Dermis microvascular lymphatic vessel endothelial cell (primary cell): ENCODE results near the gene OR9A4. TPM values are rescaled to one million over a fixed set of nuclear protein-coding genes. Genes with fewer than 3 reads are reported as not detected.
"Not testable (repeated sequence)": the region's sequence is repeated elsewhere in the genome, so short reads cannot be mapped to it uniquely, and the experiment has no call there.

Experiments
- DNase-seq, 2 donors: peaks; one replicate each; pipeline versions ENCODE4 v3.0.0 to v3.0.0-alpha.2; 2010; ENCODE audit warnings: low read depth in 2 of 2
- total RNA-seq: library from RNA; depleted of rRNA; stranded (reverse); fragments of >200 nt; gene quantifications from 2 replicates; pipeline ENCODE4 v1.2.1, GENCODE V29; 2014

OR9A4 gene
- not detected in 2 replicates for total RNA-seq

GRCh38 chr7:141916099-141916498 lies at the start of gene OR9A4:
TSS of gene OR9A4 (plus strand) at chr7:141916399. CDS start at chr7:141918876, 2,477 bp downstream.
- no peak for DNase-seq

GRCh38 chr7:141866974-141867373 lies 49.2 kb upstream of the OR9A4 start:
- DNase-seq: no peak

GRCh38 chr7:141872931-141873330 lies 43.3 kb upstream of the OR9A4 start:
- DNase-seq: no peak

GRCh38 chr7:141874787-141875186 lies 41.4 kb upstream of the OR9A4 start:
- DNase-seq: no peak

GRCh38 chr7:141875453-141875852 lies 40.7 kb upstream of the OR9A4 start:
- DNase-seq: no peak

- no peak for DNase-seq
Observed at GRCh38 chr7:141876371-141876770, 39.8 kb upstream of the OR9A4 start.

- DNase-seq: no peak
Observed at GRCh38 chr7:141877365-141877764, 38.8 kb upstream of the OR9A4 start.

GRCh38 chr7:141880960-141881359 lies 35.2 kb upstream of the OR9A4 start:
- no peak for DNase-seq

- DNase-seq: no peak
Observed at GRCh38 chr7:141884539-141885225, 31.5 kb upstream of the OR9A4 start.

- DNase-seq: no peak
Observed at GRCh38 chr7:141889321-141889720, 26.9 kb upstream of the OR9A4 start.

GRCh38 chr7:141891336-141891735 lies 24.9 kb upstream of the OR9A4 start:
- no peak for DNase-seq

GRCh38 chr7:141899366-141899765 lies 16.8 kb upstream of the OR9A4 start:
- DNase-seq: not testable (repeated sequence)

- no peak for DNase-seq
Observed at GRCh38 chr7:141906285-141906684, 9.9 kb upstream of the OR9A4 start.

- no peak for DNase-seq
Observed at GRCh38 chr7:141911391-141911790, 4.8 kb upstream of the OR9A4 start.

- DNase-seq: no peak
Observed at GRCh38 chr7:141915565-141915964, 634 bp upstream of the OR9A4 start.

GRCh38 chr7:141920281-141920680 lies 4.1 kb downstream of the OR9A4 start:
- no peak for DNase-seq

GRCh38 chr7:141928146-141928844 lies 12.1 kb downstream of the OR9A4 start:
- no peak for DNase-seq

GRCh38 chr7:141928845-141929195 lies 12.6 kb downstream of the OR9A4 start:
- DNase-seq: no peak

- no peak for DNase-seq
Observed at GRCh38 chr7:141930211-141930610, 14.0 kb downstream of the OR9A4 start.

GRCh38 chr7:141941075-141941474 lies 24.9 kb downstream of the OR9A4 start:
- DNase-seq: no peak

GRCh38 chr7:141943846-141944245 lies 27.6 kb downstream of the OR9A4 start:
- no peak for DNase-seq

GRCh38 chr7:141944811-141945210 lies 28.6 kb downstream of the OR9A4 start:
- no peak for DNase-seq

GRCh38 chr7:141945356-141945755 lies 29.2 kb downstream of the OR9A4 start:
- DNase-seq: no peak
